GM15510 (cell line): ENCODE results near the gene SREBF2.
A peak's percentile ranks its signal among the peaks of the same experiment; 100 is the strongest.

Experiments used
- POLR2A ChIP-seq: IDR thresholded peaks from 3 replicates; pipeline ENCODE4 v1.6.1; 2011; ENCODE audit warnings: borderline replicate concordance; ENCODE audit not compliant: insufficient read length; ENCODE audit errors: extremely low read depth

Gene SREBF2

GRCh38 chr22:41948142-41948541 is 115.2 kb downstream of the SREBF2 start:
- TF ChIP-seq POLR2A = no peak

- peak; percentile 28 for TF ChIP-seq POLR2A
Observed at GRCh38 chr22:41949297-41949965, 116.5 kb downstream of the SREBF2 start.

- TF ChIP-seq POLR2A = no peak
Observed at GRCh38 chr22:41951898-41952474, 119.1 kb downstream of the SREBF2 start, which contains the start of gene SMIM45. TSS of gene SMIM45 (plus strand) at chr22:41952150.

- no peak for TF ChIP-seq POLR2A
Observed at GRCh38 chr22:41952713-41953112, 119.8 kb downstream of the SREBF2 start.
